HG03460 (cell line): ENCODE measurements around the gene MPZL3.
"Not testable (repeated sequence)": the region's sequence is repeated elsewhere in the genome, so short reads cannot be mapped to it uniquely, and the experiment has no call there.

Experiments used
- ATAC-seq: cut with Tn5 transposase; IDR thresholded peaks from one replicate; pipeline ENCODE4 v1.9.1; 2021; ENCODE audit not compliant: unreplicated experiment

The MPZL3 gene

DNA sequence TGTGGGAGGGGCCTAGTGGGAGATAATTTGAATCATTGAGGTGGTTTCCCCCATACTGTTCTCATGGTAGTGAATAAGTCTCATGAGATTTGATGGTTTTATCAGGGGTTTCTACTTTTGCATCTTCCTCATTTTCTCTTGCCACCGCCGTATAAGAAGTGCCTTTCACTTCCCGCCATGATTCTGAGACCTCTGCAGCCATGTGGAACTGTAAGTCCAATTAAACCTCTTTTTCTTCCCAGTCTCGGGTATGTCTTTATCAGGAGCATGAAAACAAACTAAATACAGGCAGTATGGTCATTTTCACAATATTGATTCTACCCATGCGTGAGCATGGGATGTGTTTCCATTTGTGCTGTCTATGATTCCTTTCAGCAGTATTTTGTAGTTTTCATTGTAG is 59.3 kb downstream of the MPZL3 start:
- ATAC-seq, result not testable (repeated sequence)

DNA sequence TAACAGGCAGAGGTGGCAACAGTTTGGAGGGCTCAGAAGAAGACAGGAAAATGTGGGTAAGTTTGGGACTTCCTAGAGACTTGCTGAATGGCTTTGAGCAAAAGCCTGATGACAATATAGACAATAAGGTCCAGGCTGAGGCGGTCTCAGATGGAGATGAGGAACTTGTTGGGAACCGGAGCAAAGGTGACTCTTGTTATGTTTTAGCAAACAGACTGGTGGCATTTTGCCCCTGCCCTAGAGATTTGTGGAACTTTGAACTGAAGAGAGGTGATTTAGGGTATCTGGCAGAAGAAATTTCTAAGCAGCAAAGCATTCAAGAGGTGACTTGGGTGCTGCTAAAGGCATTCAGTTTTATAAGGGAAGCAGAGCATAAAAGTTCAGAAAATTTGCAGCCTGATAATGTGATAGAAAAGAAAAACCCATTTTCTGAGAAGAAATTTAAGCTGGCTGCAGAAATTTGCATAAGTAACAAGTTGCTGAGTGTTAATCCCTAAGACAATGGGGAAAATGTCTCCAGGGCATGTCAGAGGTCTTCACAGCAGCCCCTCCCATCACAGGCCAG is 61.1 kb downstream of the MPZL3 start:
- ATAC-seq, result not testable (repeated sequence)

DNA sequence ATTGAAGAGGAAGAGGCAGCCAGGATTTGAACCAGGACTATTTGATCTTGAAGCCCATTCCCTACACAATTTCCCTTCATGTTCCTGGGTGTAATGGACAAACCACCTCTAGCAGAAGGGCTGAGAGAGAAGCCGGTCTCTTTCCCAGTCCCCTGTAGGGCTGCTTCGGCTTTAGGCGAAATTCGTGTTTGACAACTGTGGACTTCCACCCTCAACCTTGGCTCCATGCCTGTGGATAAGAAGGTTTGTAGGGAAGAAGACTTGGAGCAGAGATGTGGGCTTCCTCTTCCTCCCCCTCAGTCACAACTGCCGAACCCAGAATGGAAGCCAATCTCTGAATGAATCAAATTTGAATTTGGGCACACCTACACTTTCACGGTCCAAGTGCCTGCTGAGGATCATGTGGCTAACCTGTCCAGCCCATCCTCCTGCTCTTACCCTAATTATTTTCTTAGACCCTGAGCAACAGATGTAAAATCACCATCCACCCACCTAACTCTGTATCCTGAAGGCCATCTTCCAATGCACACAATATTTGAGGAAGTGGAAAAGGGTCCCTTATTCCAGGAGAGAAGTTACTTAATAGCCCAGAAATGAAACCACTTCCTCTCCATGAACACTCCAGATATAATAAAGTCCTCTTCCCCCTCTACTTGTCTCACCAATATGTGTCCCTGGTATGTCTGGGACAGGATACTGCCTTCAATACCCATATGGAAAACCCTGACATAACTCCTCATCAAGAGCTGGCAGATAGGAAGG is 65.6 kb downstream of the MPZL3 start:
- no peak for ATAC-seq

DNA sequence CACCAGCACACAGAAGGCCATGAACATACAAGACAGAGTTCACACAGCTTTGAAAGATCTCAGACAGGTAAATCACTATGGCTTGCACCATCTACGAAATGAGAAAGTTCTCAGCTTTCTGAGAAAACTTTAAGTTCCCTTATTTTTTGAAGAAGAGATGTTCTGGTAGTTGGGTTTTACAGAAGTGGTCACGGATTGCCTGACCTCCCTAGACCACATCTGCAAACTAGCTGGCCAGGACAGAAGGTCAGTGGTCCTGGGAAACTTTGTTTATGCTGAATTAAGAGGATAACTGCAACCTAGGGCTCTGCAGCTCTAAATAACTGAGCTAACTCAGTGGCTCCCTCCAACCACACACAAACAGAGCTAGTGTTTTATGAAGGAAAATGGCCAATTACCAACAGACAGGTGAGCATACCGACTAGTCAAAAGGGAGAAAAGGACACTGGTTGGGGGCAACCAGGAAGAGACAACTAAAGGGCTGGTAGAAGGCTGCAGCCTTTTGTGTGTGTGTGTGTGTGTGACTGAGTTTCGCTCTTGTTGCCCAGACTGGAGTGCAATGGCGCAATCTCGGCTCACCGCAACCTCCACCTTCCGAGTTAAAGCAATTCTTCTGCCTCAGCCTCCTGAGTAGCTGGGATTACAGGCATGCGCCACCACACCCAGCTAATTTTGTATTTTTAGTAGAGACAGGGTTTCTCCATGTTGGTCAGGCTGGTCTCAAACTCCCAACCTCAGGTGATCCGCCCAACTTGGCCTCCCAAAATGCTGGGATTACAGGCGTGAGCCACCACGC is 67.2 kb downstream of the MPZL3 start:
- ATAC-seq, result no peak

DNA sequence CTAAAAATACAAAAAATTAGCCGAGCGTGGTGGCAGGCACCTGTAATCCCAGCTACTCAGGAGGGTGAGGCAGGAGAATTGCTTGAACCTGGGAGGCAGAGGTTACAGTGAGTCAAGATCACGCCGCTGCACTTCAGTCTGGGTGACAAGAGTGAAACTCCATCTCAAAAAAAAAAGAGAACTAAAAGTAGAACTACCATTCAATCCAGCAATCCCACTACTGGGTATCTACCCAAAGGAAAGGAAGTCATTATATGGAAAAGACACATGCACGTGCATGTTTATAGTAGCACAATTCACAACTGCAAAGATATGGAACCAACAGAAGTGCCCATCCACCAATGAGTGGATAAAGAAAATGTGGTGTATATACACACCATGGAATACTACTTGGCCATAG is 68.5 kb downstream of the MPZL3 start:
- ATAC-seq, result not testable (repeated sequence)

DNA sequence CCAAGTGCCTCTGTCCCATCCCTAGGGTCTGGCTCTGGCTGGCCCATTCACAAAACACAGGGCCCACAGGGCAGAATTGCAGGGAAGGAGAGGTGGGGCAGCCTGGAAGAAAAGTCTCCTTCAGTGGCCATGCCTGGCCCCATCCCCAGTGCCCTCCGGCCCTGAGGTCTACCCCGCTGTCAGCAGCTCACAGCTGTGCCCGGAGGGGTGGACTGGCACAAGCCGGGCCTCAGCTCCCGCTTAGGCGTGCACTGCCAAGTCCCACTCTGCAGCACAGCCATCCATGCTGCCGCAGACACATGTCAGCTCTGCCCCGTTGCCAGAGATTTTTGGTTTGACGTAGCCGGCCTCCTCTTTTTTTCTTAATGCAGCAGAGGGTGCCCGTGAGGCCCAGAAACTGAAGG is 71.9 kb downstream of the MPZL3 start:
- no peak for ATAC-seq

DNA sequence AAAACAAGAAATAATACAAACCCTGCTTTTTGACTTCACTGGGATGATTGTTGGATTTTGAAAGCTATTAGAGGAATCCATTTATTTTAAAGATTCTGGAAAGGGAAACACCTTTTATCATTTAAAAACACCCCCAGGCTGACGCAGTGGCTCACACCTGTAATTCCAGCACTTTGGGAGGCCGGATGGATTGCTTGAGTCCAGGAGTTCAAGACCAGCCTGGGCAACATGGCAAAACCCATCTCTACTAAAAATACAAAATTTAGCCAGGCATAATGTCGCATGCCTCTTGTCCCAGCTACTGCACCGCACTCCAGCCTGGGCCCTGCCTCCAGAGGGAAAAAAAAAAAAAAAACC is 75.4 kb downstream of the MPZL3 start:
- ATAC-seq, result no peak
